Adrenal gland (tissue), 5 donors: Measurements from ENCODE around the gene ANO6.

Source experiments
- CTCF ChIP-seq, 6 experiments: fragments of 450-650 bp in 4 of 6; fragments of 200-600 bp in 2 of 6; sonication (generic) in 1 of 6; IDR thresholded peaks; 1 replicate in 5 of 6; 2 replicates in 1 of 6; pipeline versions ENCODE4 v1.5.1 to v1.8.0; 2016 to 2021; ENCODE audit warnings: antibody characterized with exemption in 6 of 6, mild to moderate bottlenecking in 2 of 6, moderate library complexity in 1 of 6
- POLR2A ChIP-seq, 2 donors: fragments of 450-650 bp; IDR thresholded peaks; one replicate each; pipeline ENCODE4 v1.6.1; 2017; ENCODE audit warnings: antibody characterized with exemption in 2 of 2, mild to moderate bottlenecking in 2 of 2, moderate library complexity in 1 of 2
- donor health status: DM: no; HTN: no; CAD: no.

GRCh38 chr12:45418520-45418919 lies 202.6 kb downstream of the ANO6 start:
- TF ChIP-seq CTCF (IDR thresholded peaks at IDR 0.05) (no peak), POLR2A (IDR thresholded peaks at IDR 0.05) (no peak)
